Dendritic cell treated with granulocyte-macrophage colony-stimulating factor and Interleukin-4, amounts not matched to agents 40 ng/mL and 50 ng/mL, for 4 days (primary cell): Measurements from ENCODE around the gene LSS.
"Not testable (repeated sequence)": the region's sequence is repeated elsewhere in the genome, so short reads cannot be mapped to it uniquely, and the experiment has no call there.

Source experiments
- H3K27ac Mint-ChIP-seq: one replicate; pipeline ENCODE4 v1.8.0; 2022; ENCODE audit warnings: mild to moderate bottlenecking, mixed read lengths
- H3K27me3 Mint-ChIP-seq: one replicate; pipeline ENCODE4 v1.8.0; 2022; ENCODE audit warnings: mild to moderate bottlenecking, mixed read lengths
- H3K36me3 Mint-ChIP-seq: one replicate; pipeline ENCODE4 v1.8.0; 2022; ENCODE audit warnings: low read depth, mixed read lengths
- H3K4me1 Mint-ChIP-seq: one replicate; pipeline ENCODE4 v1.8.0; 2022; ENCODE audit warnings: low read depth, mixed read lengths
- H3K4me3 Mint-ChIP-seq: one replicate; pipeline ENCODE4 v1.8.0; 2022; ENCODE audit warnings: mild to moderate bottlenecking, moderate library complexity, mixed read lengths
- H3K9me3 Mint-ChIP-seq: one replicate; pipeline ENCODE4 v1.8.0; 2022; ENCODE audit warnings: mixed read lengths
- intact Hi-C: fragments of 100-400 bp; cut with micrococcal nuclease; formaldehyde crosslinking; loops from one replicate; pipeline ENCODE4 v1.15.0; 2022

LSS gene

GRCh38 chr21:46184625-46185555 lies 43.7 kb downstream of the LSS start:
- Mint-ChIP-seq H3K36me3 (peaks cover 8% of the 10 kb centered on the region), H3K9me3 (no peaks in the 10 kb centered on the region), H3K27me3 (no peaks in the 10 kb centered on the region), H3K4me1 (peaks cover 28% of the 10 kb centered on the region), H3K4me3 (peak overlapping the region; percentile 91), H3K27ac (peak overlapping the region; percentile 79)
- intact Hi-C loops, result loop anchor here (2.0 kb wide), 1 partner anchor 44 kb away; the partner anchor contains the start of gene LSS

DNA sequence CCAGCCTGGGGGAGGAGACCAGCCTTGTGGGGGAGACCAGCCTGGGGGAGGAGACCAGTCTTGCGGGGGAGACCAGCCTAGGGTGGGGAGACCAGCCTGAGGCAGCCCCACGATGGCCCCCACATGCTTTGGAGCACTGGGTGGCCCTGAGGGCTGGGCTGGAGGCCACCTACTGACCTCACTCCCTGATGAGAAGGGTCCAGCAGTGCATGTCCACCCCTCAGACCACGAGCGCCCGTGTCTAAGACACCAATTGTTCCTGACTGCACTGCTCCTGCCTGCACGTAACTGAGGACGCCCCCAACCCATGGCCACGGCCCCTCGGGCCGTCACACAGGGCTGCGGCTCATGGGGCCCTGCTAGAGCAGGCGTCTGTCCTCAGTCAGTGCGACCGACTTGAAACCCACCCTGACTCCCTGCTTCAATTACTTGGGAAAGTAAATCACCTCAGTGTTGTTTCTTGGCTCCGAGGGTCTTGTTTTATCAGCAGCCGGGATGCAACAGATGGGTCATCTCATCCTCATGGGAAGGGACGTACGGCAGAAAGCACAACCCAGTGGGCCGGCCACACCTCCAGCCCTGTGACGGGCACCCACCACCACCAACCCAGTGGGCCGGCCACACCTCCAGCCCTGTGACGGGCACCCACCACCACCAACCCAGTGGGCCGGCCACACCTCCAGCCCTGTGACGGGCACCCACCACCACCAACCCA lies 44.5 kb downstream of the LSS start, which contains the start of gene SPATC1L:
Gene SPATC1L, minus strand, starts transcription at position 550 of the 715 bp plus-strand sequence. CDS start 1,643 bp downstream, outside the sequence.
- H3K27ac Mint-ChIP-seq, result peak within 1 kb of the TSS; percentile 79
- H3K9me3 Mint-ChIP-seq, result no peaks in the 10 kb centered on the region
- peak within 1 kb of the TSS; percentile 91 for H3K4me3 Mint-ChIP-seq
- H3K4me1 Mint-ChIP-seq, result peaks cover 30% of the 10 kb centered on the region
- intact Hi-C loops, result loop anchor here (2.0 kb wide), 1 partner anchor 45 kb away; the partner anchor contains the start of gene LSS
- peaks cover under 1% of the 10 kb centered on the region for H3K36me3 Mint-ChIP-seq
- no peaks in the 10 kb centered on the region for H3K27me3 Mint-ChIP-seq

GRCh38 chr21:46183337-46183909 lies 45.2 kb downstream of the LSS start:
- Mint-ChIP-seq H3K4me1 (peaks cover 23% of the 10 kb centered on the region), H3K4me3 (peak overlapping the region; percentile 73), H3K27ac (peak overlapping the region; percentile 52)
- H3K27me3 Mint-ChIP-seq, intact Hi-C loops, H3K36me3 Mint-ChIP-seq, H3K9me3 Mint-ChIP-seq: not testable (repeated sequence)

- Mint-ChIP-seq H3K36me3 (no peaks in the 10 kb centered on the region), H3K4me3 (peak overlapping the region; percentile 73), H3K27me3 (no peaks in the 10 kb centered on the region), H3K27ac (peak overlapping the region; percentile 52), H3K9me3 (no peaks in the 10 kb centered on the region), H3K4me1 (peaks cover 21% of the 10 kb centered on the region)
- intact Hi-C loops, result no loop called here
These were observed 45.8 kb downstream of the LSS start for GRCh38 chr21:46182548-46183336.

DNA sequence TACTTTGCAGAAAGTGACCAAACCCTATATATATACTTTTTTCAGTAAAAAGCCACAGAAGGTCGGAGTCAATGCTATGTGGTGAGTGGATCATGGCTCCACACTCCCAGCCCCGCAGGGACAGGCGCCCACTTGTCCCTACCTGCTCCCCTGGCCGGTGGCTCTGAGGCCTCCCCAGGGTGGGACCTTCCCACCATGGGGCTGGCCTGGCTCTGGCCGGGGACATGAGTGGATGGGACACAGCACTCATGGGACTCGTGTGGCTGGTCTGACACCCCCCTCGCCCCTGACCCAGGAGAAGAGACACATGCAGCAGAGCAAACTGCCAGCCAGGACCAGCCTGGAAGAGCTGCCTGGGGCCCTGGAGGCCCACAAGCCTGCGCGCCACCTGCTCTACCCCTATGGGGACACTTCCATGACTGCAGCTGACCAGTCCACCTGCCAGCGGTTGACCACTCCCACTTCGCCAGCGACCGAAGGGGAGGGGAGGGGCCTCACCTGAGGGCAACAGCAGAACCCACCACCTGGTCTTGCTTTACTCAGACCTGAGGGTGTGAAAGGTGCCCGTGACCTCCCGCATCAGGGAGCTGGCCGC lies 46.5 kb downstream of the LSS start:
- no peaks in the 10 kb centered on the region for H3K27me3 Mint-ChIP-seq
- intact Hi-C loops, result no loop called here
- H3K27ac Mint-ChIP-seq, result no peak overlapping the region

GRCh38 chr21:46181436-46181835 lies 47.1 kb downstream of the LSS start:
- peaks cover 3% of the 10 kb centered on the region for H3K9me3 Mint-ChIP-seq
- no peak overlapping the region for H3K27ac Mint-ChIP-seq
- H3K4me1 Mint-ChIP-seq, result peaks cover 21% of the 10 kb centered on the region
- no peaks in the 10 kb centered on the region for H3K36me3 Mint-ChIP-seq
- H3K4me3 Mint-ChIP-seq, result no peak overlapping the region
- H3K27me3 Mint-ChIP-seq, result no peaks in the 10 kb centered on the region
- intact Hi-C loops, result no loop called here

More for the DNA sequence above, 46.5 kb downstream of the LSS start:
- H3K4me3 Mint-ChIP-seq, result no peak overlapping the region
- H3K36me3 Mint-ChIP-seq, result no peaks in the 10 kb centered on the region
- H3K4me1 Mint-ChIP-seq, result peaks cover 21% of the 10 kb centered on the region
- H3K9me3 Mint-ChIP-seq, result no peaks in the 10 kb centered on the region

- H3K4me1 Mint-ChIP-seq, result peaks cover 21% of the 10 kb centered on the region
- H3K36me3 Mint-ChIP-seq, result no peaks in the 10 kb centered on the region
- H3K9me3 Mint-ChIP-seq, result peaks cover 5% of the 10 kb centered on the region
- intact Hi-C loops, result no loop called here
- H3K27me3 Mint-ChIP-seq, result peaks cover 1% of the 10 kb centered on the region
- H3K4me3 Mint-ChIP-seq, result no peak overlapping the region
- H3K27ac Mint-ChIP-seq, result no peak overlapping the region
These were observed 47.7 kb downstream of the LSS start for GRCh38 chr21:46180778-46181391.

- H3K36me3 Mint-ChIP-seq, result no peaks in the 10 kb centered on the region
- intact Hi-C loops, result no loop called here
- H3K27ac Mint-ChIP-seq, result peak overlapping the region; percentile 25
- peaks cover 5% of the 10 kb centered on the region for H3K9me3 Mint-ChIP-seq
- no peak overlapping the region for H3K4me3 Mint-ChIP-seq
- peaks cover 1% of the 10 kb centered on the region for H3K27me3 Mint-ChIP-seq
- peaks cover 21% of the 10 kb centered on the region for H3K4me1 Mint-ChIP-seq
These were observed 48.4 kb downstream of the LSS start for GRCh38 chr21:46180079-46180722.

DNA sequence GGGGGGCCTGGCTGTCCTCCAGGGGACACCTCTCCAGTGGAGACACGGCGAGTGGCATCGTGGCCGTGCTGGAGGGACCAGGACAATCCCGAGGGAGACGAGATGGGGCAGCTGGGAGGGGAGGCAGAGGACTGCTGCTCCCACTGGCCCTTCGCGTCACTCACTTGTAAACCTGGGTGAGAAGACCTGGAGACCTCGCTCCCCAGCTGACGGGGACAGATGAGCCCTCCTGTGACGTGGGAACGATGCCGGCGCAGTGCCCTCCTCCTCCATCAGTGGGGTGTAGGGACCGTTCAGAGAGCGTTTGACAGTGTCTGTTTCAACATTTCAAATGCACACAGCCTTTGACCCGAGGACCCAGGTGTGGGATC lies 48.9 kb downstream of the LSS start:
- Mint-ChIP-seq H3K4me3 (no peak overlapping the region), H3K9me3 (peaks cover 10% of the 10 kb centered on the region), H3K27ac (no peak overlapping the region), H3K4me1 (peaks cover 21% of the 10 kb centered on the region), H3K27me3 (peaks cover 1% of the 10 kb centered on the region), H3K36me3 (no peaks in the 10 kb centered on the region)
- intact Hi-C loops, result no loop called here

GRCh38 chr21:46178961-46179360 lies 49.6 kb downstream of the LSS start:
- no peaks in the 10 kb centered on the region for H3K36me3 Mint-ChIP-seq
- peaks cover 18% of the 10 kb centered on the region for H3K4me1 Mint-ChIP-seq
- intact Hi-C loops, result no loop called here
- H3K27ac Mint-ChIP-seq, result no peak overlapping the region
- H3K27me3 Mint-ChIP-seq, result peaks cover 1% of the 10 kb centered on the region
- H3K4me3 Mint-ChIP-seq, result no peak overlapping the region
- H3K9me3 Mint-ChIP-seq, result peaks cover 17% of the 10 kb centered on the region

GRCh38 chr21:46176443-46177129 lies 52.0 kb downstream of the LSS start:
- H3K27me3 Mint-ChIP-seq, H3K36me3 Mint-ChIP-seq, H3K4me3 Mint-ChIP-seq, H3K4me1 Mint-ChIP-seq, intact Hi-C loops, H3K27ac Mint-ChIP-seq: not testable (repeated sequence)
- H3K9me3 Mint-ChIP-seq, result peaks cover 21% of the 10 kb centered on the region

DNA sequence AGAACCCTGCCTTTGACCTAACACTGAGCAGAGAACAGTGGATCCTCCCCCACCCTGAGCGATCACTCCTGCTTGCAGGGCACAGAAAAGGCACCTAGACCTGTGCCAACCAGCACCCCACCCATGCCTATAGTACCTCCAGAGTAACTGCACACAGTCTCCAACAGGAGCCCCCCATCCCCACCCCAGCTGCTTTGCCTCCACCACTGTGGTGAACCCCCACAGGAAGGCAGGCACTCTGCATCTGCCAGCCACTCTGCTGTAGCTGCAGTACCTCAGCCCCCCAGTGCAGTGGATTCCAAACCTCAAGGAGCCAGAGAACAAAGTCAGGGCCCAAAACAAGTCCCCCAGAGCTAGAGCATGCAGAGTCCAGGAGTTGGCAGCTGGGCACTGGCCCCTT lies 55.0 kb downstream of the LSS start:
- H3K27ac Mint-ChIP-seq, result no peak overlapping the region
- intact Hi-C loops, result no loop called here
- H3K36me3 Mint-ChIP-seq, result no peaks in the 10 kb centered on the region
- H3K27me3 Mint-ChIP-seq, result peaks cover 1% of the 10 kb centered on the region
- no peak overlapping the region for H3K4me3 Mint-ChIP-seq
- peaks cover 21% of the 10 kb centered on the region for H3K9me3 Mint-ChIP-seq
- no peaks in the 10 kb centered on the region for H3K4me1 Mint-ChIP-seq
